ENCODE results near the gene CLCA4.
"Not testable (repeated sequence)": the region's sequence is repeated elsewhere in the genome, so short reads cannot be mapped to it uniquely, and the experiment has no call there.

CLCA4 gene

GRCh38 chr1:86500714-86501113 lies 46.2 kb upstream of the CLCA4 start:
- ATAC-seq = no peak
- no peak for TF ChIP-seq OSR1 (CRISPR knock-in tag; IDR thresholded peaks at IDR 0.05)
- no peak for TF ChIP-seq ZFP30 (CRISPR knock-in tag; IDR thresholded peaks at IDR 0.05)
- TF ChIP-seq TCF4 (CRISPR knock-in tag; IDR thresholded peaks at IDR 0.05; ENCODE audit: borderline replicate concordance) = no peak
- no peak for TF ChIP-seq ZNF8 (CRISPR knock-in tag; IDR thresholded peaks at IDR 0.05)
- no peak for TF ChIP-seq TOX (CRISPR knock-in tag; IDR thresholded peaks at IDR 0.05; ENCODE audit: borderline replicate concordance)
- TF ChIP-seq, protein P1, sequence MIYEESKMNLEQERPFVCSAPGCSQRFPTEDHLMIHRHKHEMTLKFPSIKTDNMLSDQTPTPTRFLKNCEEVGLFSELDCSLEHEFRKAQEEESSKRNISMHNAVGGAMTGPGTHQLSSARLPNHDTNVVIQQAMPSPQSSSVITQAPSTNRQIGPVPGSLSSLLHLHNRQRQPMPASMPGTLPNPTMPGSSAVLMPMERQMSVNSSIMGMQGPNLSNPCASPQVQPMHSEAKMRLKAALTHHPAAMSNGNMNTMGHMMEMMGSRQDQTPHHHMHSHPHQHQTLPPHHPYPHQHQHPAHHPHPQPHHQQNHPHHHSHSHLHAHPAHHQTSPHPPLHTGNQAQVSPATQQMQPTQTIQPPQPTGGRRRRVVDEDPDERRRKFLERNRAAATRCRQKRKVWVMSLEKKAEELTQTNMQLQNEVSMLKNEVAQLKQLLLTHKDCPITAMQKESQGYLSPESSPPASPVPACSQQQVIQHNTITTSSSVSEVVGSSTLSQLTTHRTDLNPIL (CRISPR knock-in tag; IDR thresholded peaks at IDR 0.05; ENCODE audit: low read depth) = no peak
- TF ChIP-seq RARB (CRISPR knock-in tag; IDR thresholded peaks at IDR 0.05) = no peak
- no peak for TF ChIP-seq ZNF70 (CRISPR knock-in tag; IDR thresholded peaks at IDR 0.05)
- TF ChIP-seq, protein P2, sequence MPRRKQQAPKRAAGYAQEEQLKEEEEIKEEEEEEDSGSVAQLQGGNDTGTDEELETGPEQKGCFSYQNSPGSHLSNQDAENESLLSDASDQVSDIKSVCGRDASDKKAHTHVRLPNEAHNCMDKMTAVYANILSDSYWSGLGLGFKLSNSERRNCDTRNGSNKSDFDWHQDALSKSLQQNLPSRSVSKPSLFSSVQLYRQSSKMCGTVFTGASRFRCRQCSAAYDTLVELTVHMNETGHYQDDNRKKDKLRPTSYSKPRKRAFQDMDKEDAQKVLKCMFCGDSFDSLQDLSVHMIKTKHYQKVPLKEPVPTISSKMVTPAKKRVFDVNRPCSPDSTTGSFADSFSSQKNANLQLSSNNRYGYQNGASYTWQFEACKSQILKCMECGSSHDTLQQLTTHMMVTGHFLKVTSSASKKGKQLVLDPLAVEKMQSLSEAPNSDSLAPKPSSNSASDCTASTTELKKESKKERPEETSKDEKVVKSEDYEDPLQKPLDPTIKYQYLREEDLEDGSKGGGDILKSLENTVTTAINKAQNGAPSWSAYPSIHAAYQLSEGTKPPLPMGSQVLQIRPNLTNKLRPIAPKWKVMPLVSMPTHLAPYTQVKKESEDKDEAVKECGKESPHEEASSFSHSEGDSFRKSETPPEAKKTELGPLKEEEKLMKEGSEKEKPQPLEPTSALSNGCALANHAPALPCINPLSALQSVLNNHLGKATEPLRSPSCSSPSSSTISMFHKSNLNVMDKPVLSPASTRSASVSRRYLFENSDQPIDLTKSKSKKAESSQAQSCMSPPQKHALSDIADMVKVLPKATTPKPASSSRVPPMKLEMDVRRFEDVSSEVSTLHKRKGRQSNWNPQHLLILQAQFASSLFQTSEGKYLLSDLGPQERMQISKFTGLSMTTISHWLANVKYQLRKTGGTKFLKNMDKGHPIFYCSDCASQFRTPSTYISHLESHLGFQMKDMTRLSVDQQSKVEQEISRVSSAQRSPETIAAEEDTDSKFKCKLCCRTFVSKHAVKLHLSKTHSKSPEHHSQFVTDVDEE (CRISPR knock-in tag; IDR thresholded peaks at IDR 0.05) = no peak
- no peak for TF ChIP-seq ESRRG (CRISPR knock-in tag; IDR thresholded peaks at IDR 0.05)

GRCh38 chr1:86502125-86502646 lies 44.7 kb upstream of the CLCA4 start:
- not testable (repeated sequence) for ATAC-seq

DNA sequence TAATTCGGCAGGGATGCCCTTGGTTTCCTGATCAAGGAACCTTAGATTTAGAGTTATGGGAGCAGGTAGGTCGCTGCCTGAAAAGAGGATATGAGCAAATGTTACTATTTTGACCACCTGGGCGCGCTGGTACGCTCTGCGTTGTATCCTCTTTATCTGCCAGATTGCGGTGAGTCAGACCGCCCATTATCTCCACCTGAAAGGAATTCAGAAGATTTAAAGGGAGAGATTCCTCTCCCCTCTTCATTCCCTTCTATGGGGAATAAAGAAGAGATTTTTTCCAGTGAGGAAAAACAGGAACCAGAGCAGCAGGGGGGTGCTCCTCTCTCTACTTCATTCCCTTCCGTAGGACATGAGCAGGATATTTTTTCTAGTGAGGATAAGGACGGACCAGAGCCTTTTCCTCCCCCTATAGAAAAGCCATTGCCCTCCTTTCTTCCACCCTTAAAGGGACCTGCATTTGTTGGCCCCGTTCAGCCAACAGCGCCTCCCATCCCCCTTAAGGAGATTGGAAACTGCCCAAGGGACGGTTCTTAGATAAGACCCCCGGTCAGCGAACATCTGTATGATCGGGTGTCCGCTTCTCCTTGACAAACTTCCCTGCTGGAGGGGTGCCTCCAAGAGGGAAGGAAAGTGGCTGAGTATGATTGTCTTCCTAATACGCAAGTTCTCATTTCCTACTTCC lies 44.0 kb upstream of the CLCA4 start:
- ATAC-seq = no peak
- TF ChIP-seq, protein P1 (CRISPR knock-in tag; IDR thresholded peaks at IDR 0.05; ENCODE audit: low read depth) = no peak
- no peak for TF ChIP-seq ISL1 (CRISPR knock-in tag; IDR thresholded peaks at IDR 0.05)
- no peak for TF ChIP-seq ZFP30 (CRISPR knock-in tag; IDR thresholded peaks at IDR 0.05)
- no peak for TF ChIP-seq TOX (CRISPR knock-in tag; IDR thresholded peaks at IDR 0.05; ENCODE audit: borderline replicate concordance)
- TF ChIP-seq, protein P3, sequence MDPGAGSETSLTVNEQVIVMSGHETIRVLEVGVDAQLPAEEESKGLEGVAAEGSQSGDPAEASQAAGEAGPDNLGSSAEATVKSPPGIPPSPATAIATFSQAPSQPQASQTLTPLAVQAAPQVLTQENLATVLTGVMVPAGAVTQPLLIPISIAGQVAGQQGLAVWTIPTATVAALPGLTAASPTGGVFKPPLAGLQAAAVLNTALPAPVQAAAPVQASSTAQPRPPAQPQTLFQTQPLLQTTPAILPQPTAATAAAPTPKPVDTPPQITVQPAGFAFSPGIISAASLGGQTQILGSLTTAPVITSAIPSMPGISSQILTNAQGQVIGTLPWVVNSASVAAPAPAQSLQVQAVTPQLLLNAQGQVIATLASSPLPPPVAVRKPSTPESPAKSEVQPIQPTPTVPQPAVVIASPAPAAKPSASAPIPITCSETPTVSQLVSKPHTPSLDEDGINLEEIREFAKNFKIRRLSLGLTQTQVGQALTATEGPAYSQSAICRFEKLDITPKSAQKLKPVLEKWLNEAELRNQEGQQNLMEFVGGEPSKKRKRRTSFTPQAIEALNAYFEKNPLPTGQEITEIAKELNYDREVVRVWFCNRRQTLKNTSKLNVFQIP (CRISPR knock-in tag; IDR thresholded peaks at IDR 0.05; ENCODE audit: borderline replicate concordance, low read depth) = no peak

- ATAC-seq = peak; percentile 68; the same call in 2 of the 3 replicates
Observed at GRCh38 chr1:86503406-86504136, 43.3 kb upstream of the CLCA4 start.

More at GRCh38 chr1:86503406-86504136, 43.3 kb upstream of the CLCA4 start:
- TF ChIP-seq SNAI2 (CRISPR knock-in tag; IDR thresholded peaks at IDR 0.05) = no peak
- no peak for TF ChIP-seq BACH2 (CRISPR knock-in tag; IDR thresholded peaks at IDR 0.05; ENCODE audit: borderline replicate concordance)
- TF ChIP-seq ZNF8 (CRISPR knock-in tag; IDR thresholded peaks at IDR 0.05) = no peak
- no peak for TF ChIP-seq ZFP30 (CRISPR knock-in tag; IDR thresholded peaks at IDR 0.05)
- TF ChIP-seq ZNF565 (CRISPR knock-in tag; conservative IDR thresholded peaks at IDR 0.05; ENCODE audit: low read depth) = no peak
- TF ChIP-seq TCF4 (CRISPR knock-in tag; IDR thresholded peaks at IDR 0.05; ENCODE audit: borderline replicate concordance) = no peak
- TF ChIP-seq, protein P1 (CRISPR knock-in tag; IDR thresholded peaks at IDR 0.05; ENCODE audit: low read depth) = no peak
- TF ChIP-seq ISL1 (CRISPR knock-in tag; IDR thresholded peaks at IDR 0.05) = no peak
- no peak for TF ChIP-seq ARNTL (CRISPR knock-in tag; IDR thresholded peaks at IDR 0.05; ENCODE audit: borderline replicate concordance, low read depth)

All from SK-N-SH treated with all-trans-retinoic acid at 6 μM for 48 hours (cell line).